Suprapubic skin (tissue), 3 donors: ENCODE data around the gene CIB4.

Experiments used
- CTCF ChIP-seq, 2 donors: fragments of 200-600 bp in 1 of 2; fragments of 450-650 bp in 1 of 2; sonication (generic) in 1 of 2; IDR thresholded peaks; one replicate each; pipeline ENCODE4 v1.5.1; 2016 to 2019; ENCODE audit warnings: antibody characterized with exemption in 2 of 2, mild to moderate bottlenecking in 1 of 2, moderate library complexity in 1 of 2
- POLR2AphosphoS5 ChIP-seq, 3 donors: sonication (generic); formaldehyde crosslinking; IDR thresholded peaks; one replicate each; pipeline ENCODE4 v1.6.1; 2017; ENCODE audit warnings: antibody characterized with exemption in 3 of 3

GRCh38 chr2:26540306-26540705 lies 100.9 kb downstream of the CIB4 start:
- TF ChIP-seq CTCF (IDR thresholded peaks at IDR 0.05), result no peak
- TF ChIP-seq POLR2AphosphoS5 (IDR thresholded peaks at IDR 0.05), result no peak
